ENCODE data around the gene CD163L1. TPM values are rescaled to one million over a fixed set of nuclear protein-coding genes. Genes with fewer than 3 reads are reported as not detected.

Gene CD163L1
- total RNA-seq, 1 donor from 2014 or later, result 0.58 TPM

DNA sequence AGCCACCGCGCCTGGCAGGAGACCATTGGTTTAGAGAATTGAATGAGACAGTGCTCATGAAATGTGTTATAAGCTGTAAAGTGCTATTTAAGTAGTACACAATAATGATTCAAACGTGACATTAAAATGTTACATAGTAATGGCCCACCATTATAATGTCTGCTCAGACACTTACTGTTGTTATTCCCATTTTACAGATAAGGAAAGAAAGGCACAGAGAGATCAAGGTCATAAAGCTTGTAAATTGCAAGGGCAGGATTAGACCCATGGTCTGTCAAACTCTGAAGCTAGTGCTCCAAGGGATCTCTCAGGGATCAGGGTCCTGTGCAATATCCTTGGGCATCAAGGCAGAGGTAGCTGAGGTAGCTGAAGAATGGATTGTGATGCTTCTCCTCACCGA lies 133.9 kb downstream of the CD163L1 start:
- Mint-ChIP-seq H3K27ac (no peak overlapping the region), H3K27me3 (no peaks in the 10 kb centered on the region), H3K9me3 (no peaks in the 10 kb centered on the region), H3K4me1 (no peaks in the 10 kb centered on the region), H3K36me3 (ENCODE audit: low read depth) (no peaks in the 10 kb centered on the region), H3K4me3 (no peak overlapping the region)
- TF ChIP-seq, protein P1, sequence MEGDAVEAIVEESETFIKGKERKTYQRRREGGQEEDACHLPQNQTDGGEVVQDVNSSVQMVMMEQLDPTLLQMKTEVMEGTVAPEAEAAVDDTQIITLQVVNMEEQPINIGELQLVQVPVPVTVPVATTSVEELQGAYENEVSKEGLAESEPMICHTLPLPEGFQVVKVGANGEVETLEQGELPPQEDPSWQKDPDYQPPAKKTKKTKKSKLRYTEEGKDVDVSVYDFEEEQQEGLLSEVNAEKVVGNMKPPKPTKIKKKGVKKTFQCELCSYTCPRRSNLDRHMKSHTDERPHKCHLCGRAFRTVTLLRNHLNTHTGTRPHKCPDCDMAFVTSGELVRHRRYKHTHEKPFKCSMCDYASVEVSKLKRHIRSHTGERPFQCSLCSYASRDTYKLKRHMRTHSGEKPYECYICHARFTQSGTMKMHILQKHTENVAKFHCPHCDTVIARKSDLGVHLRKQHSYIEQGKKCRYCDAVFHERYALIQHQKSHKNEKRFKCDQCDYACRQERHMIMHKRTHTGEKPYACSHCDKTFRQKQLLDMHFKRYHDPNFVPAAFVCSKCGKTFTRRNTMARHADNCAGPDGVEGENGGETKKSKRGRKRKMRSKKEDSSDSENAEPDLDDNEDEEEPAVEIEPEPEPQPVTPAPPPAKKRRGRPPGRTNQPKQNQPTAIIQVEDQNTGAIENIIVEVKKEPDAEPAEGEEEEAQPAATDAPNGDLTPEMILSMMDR (IDR thresholded peaks at IDR 0.05), result no peak
- intact Hi-C loops (cut with micrococcal nuclease), result no loop called here
- ATAC-seq (ENCODE audit: low read depth) (no peak), DNase-seq (no peak)
- ChIA-PET CTCF (no interaction called here), POLR2A (no interaction called here)

Other genes starting within 250 kb of the CD163L1 start
- not detected in 2 replicates for gene ACSM4, start 140.1 kb downstream of the CD163L1 start, total RNA-seq
- gene CD163, start 59.6 kb upstream of the CD163L1 start, total RNA-seq, result 0.07 and 0.80 TPM in 2 replicates
- not detected in 2 replicates for gene APOBEC1, start 221.8 kb upstream of the CD163L1 start, total RNA-seq

All from activated B cell treated with CpG ODN at 0.5 μM for 24 hours (primary cell).